H1 (cell line): ENCODE results near the gene CSDE1. TPM values are rescaled to one million over a fixed set of nuclear protein-coding genes. Genes with fewer than 3 reads are reported as not detected.

Experiments used
- CTCF ChIA-PET: fragments of 300-600 bp; sonication (Branson Sonifier 250); formaldehyde crosslinking; loops from one replicate; lab custom pipeline; 2021; ENCODE audit not compliant: partially characterized antibody; lab: Charles Lee
- POLR2A ChIA-PET: fragments of 300-600 bp; sonication (Branson Sonifier 250); formaldehyde crosslinking; loops from one replicate; lab custom pipeline; 2021; ENCODE audit warnings: inconsistent platforms; ENCODE audit not compliant: partially characterized antibody; lab: Charles Lee
- DNase-seq, 2 experiments: peaks; one replicate each; pipeline versions ENCODE4 v3.0.0 to v3.0.0-alpha.2; 2010 to 2022; ENCODE audit warnings: low spot score in 2 of 2, low read depth in 1 of 2, mixed read lengths in 1 of 2
- FAIRE-seq: peaks from 2 replicates; lab custom pipeline; 2011; peaks lifted over from hg19 to GRCh38; lab: Jason Lieb, UNC
- H2AFZ ChIP-seq: 2 replicates; pipeline ENCODE4 v1.8.1; 2012; ENCODE audit warnings: low read length, inconsistent platforms
- H2AK5ac ChIP-seq: 2 replicates; pipeline ENCODE4 v1.6.1; 2013; ENCODE audit warnings: low read depth, low read length
- H2BK120ac ChIP-seq: replicated peaks from 2 replicates; pipeline ENCODE3; 2013; ENCODE audit warnings: low read depth, low read length, inconsistent platforms
- H2BK12ac ChIP-seq: 2 replicates; pipeline ENCODE4 v1.6.1; 2013; ENCODE audit warnings: low read depth, low read length
- H2BK15ac ChIP-seq: 2 replicates; pipeline ENCODE4 v1.6.1; 2013; ENCODE audit warnings: low read length
- H2BK20ac ChIP-seq: 2 replicates; pipeline ENCODE4 v1.6.1; 2013; ENCODE audit warnings: low read length
- H2BK5ac ChIP-seq: 2 replicates; pipeline ENCODE4 v1.6.1; 2013; ENCODE audit warnings: low read depth, low read length
- H3K14ac ChIP-seq: 2 replicates; pipeline ENCODE4 v1.6.1; 2013; ENCODE audit warnings: inconsistent platforms; ENCODE audit not compliant: insufficient read length
- H3K18ac ChIP-seq: 2 replicates; pipeline ENCODE4 v1.6.1; 2013; ENCODE audit warnings: low read length; ENCODE audit errors: extremely low read depth
- H3K23ac ChIP-seq: 2 replicates; pipeline ENCODE4 v1.6.1; 2013; ENCODE audit warnings: inconsistent platforms; ENCODE audit not compliant: insufficient read length
- H3K23me2 ChIP-seq: 2 replicates; pipeline ENCODE4 v1.6.1; 2013; ENCODE audit warnings: low read depth, low read length
- H3K27ac ChIP-seq: 2 replicates; pipeline ENCODE4 v1.6.1; 2011; ENCODE audit warnings: low read depth, low read length, inconsistent platforms
- H3K27me3 ChIP-seq, 4 experiments: replicated peaks in 1 of 4; 1 replicate in 1 of 4; 2 replicates in 3 of 4; pipeline versions ENCODE4 v1.6.1 to v1.8.1; 2011 to 2013; ENCODE audit warnings: low read length in 3 of 4, mild to moderate bottlenecking in 3 of 4, inconsistent platforms in 2 of 4, mixed read lengths in 2 of 4, moderate library complexity in 1 of 4; ENCODE audit not compliant: control insufficient read depth in 3 of 4, insufficient read depth in 3 of 4; ENCODE audit errors: extremely low read depth in 1 of 4
- H3K36me3 ChIP-seq, 4 experiments: 2 replicates each; pipeline versions ENCODE4 v1.6.1 to v1.8.1; 2011 to 2013; ENCODE audit warnings: mild to moderate bottlenecking in 4 of 4, low read length in 3 of 4, moderate library complexity in 2 of 4, control low read depth in 1 of 4, inconsistent platforms in 1 of 4; ENCODE audit not compliant: insufficient read depth in 4 of 4, control insufficient read depth in 2 of 4
- H3K4ac ChIP-seq: replicated peaks from 2 replicates; pipeline ENCODE3; 2013; ENCODE audit warnings: low read length, low read depth, mixed read lengths, inconsistent platforms; ENCODE audit not compliant: insufficient read length
- H3K4me1 ChIP-seq, 4 experiments: replicated peaks in 1 of 4; 1 replicate in 1 of 4; 2 replicates in 3 of 4; pipeline versions ENCODE4 v1.6.1 to v1.8.1; 2011 to 2013; ENCODE audit warnings: low read length in 3 of 4, inconsistent platforms in 2 of 4, mixed read lengths in 1 of 4; ENCODE audit not compliant: insufficient read depth in 4 of 4, control insufficient read depth in 3 of 4
- H3K4me2 ChIP-seq, 2 experiments: 2 replicates each; pipeline versions ENCODE4 v1.6.1 to v1.8.1; 2011 to 2013; ENCODE audit warnings: low read depth in 2 of 2, low read length in 2 of 2, control low read depth in 1 of 2, inconsistent platforms in 1 of 2, mild to moderate bottlenecking in 1 of 2; ENCODE audit not compliant: insufficient read depth in 1 of 2
- H3K4me3 ChIP-seq, 4 experiments: fragments of 200-600, 300-600 bp in 1 of 4; sonication (generic), shearing (Covaris generic), sonication (Bioruptor Twin) in 1 of 4; 2 replicates each; pipeline versions ENCODE4 v1.5.1 to v1.8.1; 2011 to 2016; ENCODE audit warnings: low read length in 4 of 4, low read depth in 3 of 4, control low read depth in 2 of 4, inconsistent platforms in 2 of 4, mild to moderate bottlenecking in 2 of 4, mixed read lengths in 1 of 4, moderate library complexity in 1 of 4; ENCODE audit not compliant: insufficient read depth in 2 of 4; ENCODE audit errors: extremely low read depth in 1 of 4
- H3K56ac ChIP-seq: replicated peaks from 2 replicates; pipeline ENCODE3; 2013; ENCODE audit warnings: low read depth, mild to moderate bottlenecking, mixed read lengths, low read length, inconsistent platforms; ENCODE audit not compliant: insufficient read length
- H3K79me1 ChIP-seq: 2 replicates; pipeline ENCODE4 v1.6.1; 2013; ENCODE audit warnings: low read depth, low read length, control low read depth
- H3K79me2 ChIP-seq, 2 experiments: 2 replicates each; pipeline versions ENCODE4 v1.6.1 to v1.8.1; 2012 to 2013; ENCODE audit warnings: low read length in 2 of 2, mild to moderate bottlenecking in 2 of 2, inconsistent platforms in 1 of 2; ENCODE audit not compliant: insufficient read depth in 2 of 2, control insufficient read depth in 1 of 2
- H3K9ac ChIP-seq, 4 experiments: replicated peaks in 1 of 4; 1 replicate in 1 of 4; 2 replicates in 3 of 4; pipeline versions ENCODE4 v1.6.1 to v1.8.1; 2011 to 2013; ENCODE audit warnings: low read depth in 3 of 4, low read length in 3 of 4, control low read depth in 2 of 4, mild to moderate bottlenecking in 2 of 4, moderate library complexity in 2 of 4, inconsistent platforms in 1 of 4; ENCODE audit errors: extremely low read depth in 1 of 4
- H3K9me3 ChIP-seq, 2 experiments: 2 replicates each; pipeline versions ENCODE4 v1.6.1 to v1.8.1; 2012 to 2013; ENCODE audit warnings: mild to moderate bottlenecking in 2 of 2, moderate library complexity in 2 of 2, control low read depth in 1 of 2, inconsistent platforms in 1 of 2, low read depth in 1 of 2, low read length in 1 of 2, mixed read lengths in 1 of 2; ENCODE audit not compliant: insufficient read depth in 2 of 2
- H4K20me1 ChIP-seq, 2 experiments: replicated peaks in 1 of 2; 2 replicates each; pipeline versions ENCODE3 to v1.8.1; 2011 to 2013; ENCODE audit warnings: inconsistent platforms in 2 of 2, low read length in 2 of 2, mild to moderate bottlenecking in 1 of 2; ENCODE audit not compliant: insufficient read depth in 2 of 2, control insufficient read depth in 1 of 2
- H4K5ac ChIP-seq: 2 replicates; pipeline ENCODE4 v1.6.1; 2013; ENCODE audit warnings: low read length, low read depth, mixed read lengths, inconsistent platforms; ENCODE audit not compliant: insufficient read length
- H4K8ac ChIP-seq: 2 replicates; pipeline ENCODE4 v1.8.0; 2013; ENCODE audit warnings: mild to moderate bottlenecking, moderate library complexity, low read length, inconsistent platforms; ENCODE audit not compliant: insufficient read depth; ENCODE audit errors: extremely low read depth
- H4K91ac ChIP-seq: replicated peaks from 2 replicates; pipeline ENCODE3; 2013; ENCODE audit warnings: low read length, mixed read lengths, inconsistent platforms; ENCODE audit not compliant: insufficient read length
- BCL11A ChIP-seq, 2 experiments: IDR thresholded peaks; one replicate each; pipeline ENCODE4 v1.6.1; 2011; ENCODE audit warnings: low read depth in 2 of 2, low read length in 2 of 2, mild to moderate bottlenecking in 2 of 2
- E2F6 ChIP-seq: IDR thresholded peaks from 2 replicates; pipeline ENCODE4 v1.6.1; 2012; ENCODE audit warnings: inconsistent platforms
- EZH2 ChIP-seq: fragments of 200-600 bp; sonication (generic); IDR thresholded peaks from 2 replicates; pipeline ENCODE4 v1.7.1; 2012; ENCODE audit warnings: low read depth, mild to moderate bottlenecking, moderate library complexity, low read length, inconsistent platforms; ENCODE audit not compliant: severe bottlenecking
- KDM1A ChIP-seq: fragments of 200-600, 300-600 bp; sonication (generic); IDR thresholded peaks from 2 replicates; pipeline ENCODE4 v1.7.1; 2016; ENCODE audit warnings: mild to moderate bottlenecking, low read length, borderline replicate concordance
- KDM4A ChIP-seq: IDR thresholded peaks from one replicate; pipeline ENCODE4 v1.7.1; 2012; ENCODE audit warnings: low read depth, mild to moderate bottlenecking, moderate library complexity, low read length, inconsistent platforms; ENCODE audit not compliant: severe bottlenecking
- RFX5 ChIP-seq: IDR thresholded peaks from 2 replicates; pipeline ENCODE4 v1.6.1; 2011; ENCODE audit warnings: low read depth, low read length, improper control_type of control experiment, borderline replicate concordance
- SUZ12 ChIP-seq: fragments of 200-600 bp; sonication (generic); IDR thresholded peaks from 2 replicates; pipeline ENCODE4 v1.6.1; 2012; ENCODE audit warnings: mild to moderate bottlenecking, inconsistent platforms, low read length, moderate library complexity, mixed read lengths
- TEAD4 ChIP-seq: IDR thresholded peaks from 2 replicates; pipeline ENCODE4 v1.6.1; 2012; ENCODE audit warnings: low read depth, low read length, inconsistent platforms, mixed read lengths
- whole genome bisulfite sequencing, 2 experiments: shearing (Covaris generic) in 1 of 2; methylation state at CpG; one replicate each; pipeline versions ENCODE4 v1.1.6 to v1.1.7; 2013 to 2015; ENCODE audit warnings: low lambda C conversion rate in 2 of 2, mixed read lengths in 2 of 2, inconsistent platforms in 1 of 2, low coverage in 1 of 2, missing lambda C conversion rate in 1 of 2; ENCODE audit not compliant: insufficient replicate concordance in 2 of 2, insufficient coverage in 1 of 2, insufficient read length in 1 of 2; ENCODE audit errors: extremely low coverage in 1 of 2, missing lambda C conversion rate in 1 of 2; 5-methylcytosine and 5-hydroxymethylcytosine counted together
- polyA plus RNA-seq, 7 experiments: library from polyadenylated mRNA; depleted of rRNA in 3 of 7; stranded (reverse) in 5 of 7; unstranded in 2 of 7; fragments of >200 nt in 5 of 7; fragments of 200-250 nt in 2 of 7; gene quantifications; 1 replicate in 5 of 7; 2 replicates in 1 of 7; 4 replicates in 1 of 7; pipeline versions ENCODE4 v1.2.1 to v1.2.3, GENCODE V29; 2011 to 2013; ENCODE audit warnings: missing spikeins in 2 of 7, mixed read lengths in 2 of 7
- total RNA-seq: library from RNA; stranded (reverse); fragmentation: NEBNext Ultra II Directional; extraction: Animal tissue kit (Norgen Biotek cat#: 25700); gene quantifications from 2 replicates; pipeline ENCODE4 v1.2.1, GENCODE V29; 2021

Gene CSDE1
- total and polyA plus RNA-seq, 2 of the 8 experiments (the other 6 are each of a cell fraction or from before 2014, with no cell fraction given), result 149 to 635 TPM

- Histone ChIP-seq H4K5ac (no peak overlapping the region), H3K27me3 (no peaks in the 10 kb centered on the region), H2AFZ (no peak overlapping the region), H3K36me3 (peaks cover 6 to 62% (median 31%) of the 10 kb centered on the region in 4 experiments; a peak in 7 of 8 replicates), H4K8ac (no peak overlapping the region), H3K9ac (no peak overlapping the region), H3K23ac (no peak overlapping the region), H3K14ac (no peak overlapping the region), H3K18ac (no peak overlapping the region), H3K4ac (no peak overlapping the region), H2BK20ac (no peak overlapping the region), H3K4me2 (no peak overlapping the region), H2BK120ac (no peak overlapping the region), H3K79me1 (no peaks in the 10 kb centered on the region), H3K79me2 (0 out of 4 replicates have a peak, but pooled peaks cover 0 to 2% of the 10 kb centered on the region in 2 experiments), H2BK15ac (no peak overlapping the region), H4K91ac (no peak overlapping the region), H3K4me1 (no peaks in the 10 kb centered on the region), H3K56ac (no peak overlapping the region), H2BK5ac (no peak overlapping the region), H4K20me1 (no peaks in the 10 kb centered on the region)
- CTCF ChIA-PET, result no interaction called here
- POLR2A ChIA-PET, result interaction anchor here (1.8 to 7.6 kb wide), 2 partner anchors 9 to 24 kb away, joined by 3 to 54 read pairs; partner anchors contain the start of gene NRAS
- 94% methylated on average over 2 of the region's 2 CpGs; no CpG with 5 or more reads in 1 of the 2 experiments for WGBS, 2 experiments
- DNase-seq (no peak), FAIRE-seq (no peak)
- no peak for TF ChIP-seq E2F6
- TF ChIP-seq BCL11A (IDR thresholded peaks at IDR 0.05; ENCODE audit: low read depth in 2 of 2, low read length in 2 of 2), result no peak
- no peak for TF ChIP-seq RFX5
- TF ChIP-seq KDM1A, result no peak
- no peak for TF ChIP-seq TEAD4
- no peak for TF ChIP-seq KDM4A
- no peak for TF ChIP-seq EZH2
- TF ChIP-seq SUZ12, result no peak
- TF ChIP-seq, all 59 proteins: peak for 0
- Histone ChIP-seq H3K23me2 (no peaks in the 10 kb centered on the region), H3K9me3 (no peaks in the 10 kb centered on the region), H2BK12ac (no peak overlapping the region), H3K27ac (no peak overlapping the region), H3K4me3 (no peak overlapping the region), H2AK5ac (no peak overlapping the region)
Measured at GRCh38 chr1:114707604-114708003, 50.2 kb downstream of the CSDE1 start.
